GM12878 (cell line): Measurements from ENCODE around the gene HAPSTR1. TPM values are rescaled to one million over a fixed set of nuclear protein-coding genes. Genes with fewer than 3 reads are reported as not detected.

Experiments used
- ATAC-seq: fragments of 200-7000 bp; cut with Tn5 transposase; 3 replicates; pipeline ENCODE4 v1.9.1; 2020; ENCODE audit warnings: mild to moderate bottlenecking, moderate library complexity
- BruUV-seq: library from RNA; stranded (reverse); fragments of 400-500 nt; replicated peaks from 2 replicates; lab custom pipeline; 2021; lab: Mats Ljungman, UMichigan
- CTCF ChIA-PET: fragments of 300-600 bp; sonication (Branson Sonifier 250); formaldehyde crosslinking; extraction: SDS; loops from one replicate; lab custom pipeline; 2021; ENCODE audit warnings: inconsistent platforms; lab: Yijun Ruan, JAX
- POLR2A ChIA-PET: fragments of 350-600 bp; formaldehyde crosslinking; extraction: SDS; loops from one replicate; lab custom pipeline; 2021; ENCODE audit warnings: inconsistent platforms; lab: Charles Lee
- RAD21 ChIA-PET: fragments of 300-600 bp; sonication (Branson Sonifier 250); formaldehyde crosslinking; loops from one replicate; lab custom pipeline; 2023; ENCODE audit warnings: antibody characterized with exemption; ENCODE audit not compliant: unreplicated experiment; lab: Charles Lee
- SMC1A ChIA-PET: fragments of 300-600 bp; sonication (Branson Sonifier 250); formaldehyde crosslinking; loops from one replicate; lab custom pipeline; 2023; ENCODE audit not compliant: unreplicated experiment, uncharacterized antibody; lab: Charles Lee
- DNase-seq: peaks from one replicate; pipeline ENCODE4 v3.0.0-alpha.2; 2011; ENCODE audit warnings: low read depth, low spot score
- FAIRE-seq: peaks from 3 replicates; lab custom pipeline; 2011; peaks lifted over from hg19 to GRCh38; lab: Jason Lieb, UNC
- H2AFZ ChIP-seq: 2 replicates; pipeline ENCODE4 v1.6.0; 2011; ENCODE audit warnings: low read depth, low read length, control low read depth; ENCODE audit not compliant: control insufficient read depth
- H3K27ac ChIP-seq: 2 replicates; pipeline ENCODE4 v1.5.1; 2011; ENCODE audit warnings: control low read depth; ENCODE audit not compliant: control insufficient read depth, insufficient read depth
- H3K27me3 ChIP-seq, 2 experiments: replicated peaks in 1 of 2; 2 replicates each; pipeline versions ENCODE4 v1.6.0 to v1.6.1; 2011; ENCODE audit warnings: low read length in 1 of 2; ENCODE audit not compliant: control insufficient read depth in 2 of 2, insufficient read depth in 2 of 2
- H3K36me3 ChIP-seq, 2 experiments: 2 replicates each; pipeline ENCODE4 v1.5.1; 2011; ENCODE audit warnings: low read length in 1 of 2; ENCODE audit not compliant: control insufficient read depth in 2 of 2, insufficient read depth in 2 of 2
- H3K4me1 ChIP-seq: 2 replicates; pipeline ENCODE4 v1.6.1; 2011; ENCODE audit warnings: mild to moderate bottlenecking, low read length, moderate library complexity, mixed read lengths; ENCODE audit not compliant: control insufficient read depth, insufficient read depth
- H3K4me2 ChIP-seq: 2 replicates; pipeline ENCODE4 v1.6.0; 2011; ENCODE audit warnings: control low read depth; ENCODE audit not compliant: control insufficient read depth, insufficient read depth
- H3K4me3 ChIP-seq: fragments of 200-600 bp; sonication (generic); 2 replicates; pipeline ENCODE4 v1.5.1; 2016
- H3K79me2 ChIP-seq: 2 replicates; pipeline ENCODE4 v1.6.0; 2011; ENCODE audit warnings: low read length; ENCODE audit not compliant: control insufficient read depth, insufficient read depth
- H3K9ac ChIP-seq: 2 replicates; pipeline ENCODE4 v1.8.0; 2011; ENCODE audit warnings: low read length, control low read depth, mixed read lengths; ENCODE audit not compliant: control insufficient read depth, insufficient read depth
- H3K9me3 ChIP-seq: replicated peaks from 3 replicates; pipeline ENCODE4 v1.5.1; 2011; ENCODE audit warnings: mild to moderate bottlenecking, low read length; ENCODE audit not compliant: control insufficient read depth, insufficient read depth
- H4K20me1 ChIP-seq: 2 replicates; pipeline ENCODE4 v1.6.0; 2011; ENCODE audit not compliant: control insufficient read depth, insufficient read depth
- BHLHE40 ChIP-seq, 2 experiments: fragments of 450-650 bp in 1 of 2; IDR thresholded peaks; 2 replicates each; pipeline ENCODE4 v1.6.1; 2011 to 2017; ENCODE audit warnings: low read depth in 2 of 2, borderline replicate concordance in 1 of 2, improper control_type of control experiment in 1 of 2, low read length in 1 of 2, mild to moderate bottlenecking in 1 of 2
- EED ChIP-seq: sonication (generic); IDR thresholded peaks from 2 replicates; pipeline ENCODE4 v1.6.1; 2016; ENCODE audit warnings: antibody characterized with exemption, low read depth
- IRF3 ChIP-seq: fragments of 450-650 bp; IDR thresholded peaks from 2 replicates; pipeline ENCODE4 v1.6.1; 2014; ENCODE audit warnings: mild to moderate bottlenecking
- RAD51 ChIP-seq: fragments of 450-650 bp; IDR thresholded peaks from 2 replicates; pipeline ENCODE4 v1.6.1; 2016; ENCODE audit warnings: moderate library complexity, mild to moderate bottlenecking, inconsistent platforms
- RELB ChIP-seq: fragments of 450-650 bp; IDR thresholded peaks from 2 replicates; pipeline ENCODE4 v1.6.1; 2017; ENCODE audit warnings: low read depth, mild to moderate bottlenecking, moderate library complexity
- WGBS: methylation state at CpG from one replicate; pipeline ENCODE4 v1.1.6; 2016; ENCODE audit warnings: low lambda C conversion rate; ENCODE audit not compliant: insufficient replicate concordance, insufficient coverage; ENCODE audit errors: missing lambda C conversion rate; 5-methylcytosine and 5-hydroxymethylcytosine counted together
- in situ Hi-C: fragments of 300-500 bp; cut with MboI; formaldehyde crosslinking; loops from 9 replicates; pipeline ENCODE4 v1.14.3; 2018; ENCODE audit warnings: mixed read lengths
- intact Hi-C: fragments of 100-400 bp; cut with micrococcal nuclease; formaldehyde crosslinking; loops from one replicate; pipeline ENCODE4 v1.14.2; 2022; ENCODE audit not compliant: unreplicated experiment
- polyA plus RNA-seq, 11 experiments: library from polyadenylated mRNA; depleted of rRNA in 4 of 11; unstranded in 6 of 11; stranded (reverse) in 5 of 11; fragments of >200 nt; fragmentation: Nextera tagmentation in 4 of 11; fragmentation: Illumina TruSeq in 1 of 11; extraction: Ambion mirVana in 4 of 11; extraction: Trizol in 1 of 11; gene quantifications; 1 replicate in 1 of 11; 2 replicates in 10 of 11; pipeline versions ENCODE4 v1.2.1 to v1.2.3, GENCODE V29; 2011 to 2016; ENCODE audit warnings: inconsistent platforms in 2 of 11, missing spikeins in 2 of 11, low read depth in 1 of 11
- total RNA-seq, 4 experiments: library from RNA; depleted of rRNA in 3 of 4; stranded (reverse); fragments of >200 nt in 3 of 4; fragmentation: Illumina TruSeq in 1 of 4; extraction: Trizol in 1 of 4; gene quantifications; 2 replicates each; pipeline versions ENCODE4 v1.2.1 to v1.2.3, GENCODE V29; 2013 to 2021
- TF ChIP-seq, protein P1 (sequence below): fragments of 450-650 bp; IDR thresholded peaks from 2 replicates; pipeline ENCODE4 v1.6.1; 2018; ENCODE audit warnings: borderline replicate concordance, mild to moderate bottlenecking; ENCODE audit not compliant: partially characterized antibody
- TF ChIP-seq, protein P2 (sequence below): fragments of 450-650 bp; IDR thresholded peaks from 2 replicates; pipeline ENCODE4 v1.6.1; 2018; ENCODE audit warnings: mild to moderate bottlenecking, low read depth, moderate library complexity; ENCODE audit not compliant: partially characterized antibody

The HAPSTR1 gene
- total and polyA plus RNA-seq, 10 of the 15 experiments (the other 5 are each of a cell fraction or from before 2014, with no cell fraction given), result 8.7 to 52.5 (median 23.1) TPM

DNA sequence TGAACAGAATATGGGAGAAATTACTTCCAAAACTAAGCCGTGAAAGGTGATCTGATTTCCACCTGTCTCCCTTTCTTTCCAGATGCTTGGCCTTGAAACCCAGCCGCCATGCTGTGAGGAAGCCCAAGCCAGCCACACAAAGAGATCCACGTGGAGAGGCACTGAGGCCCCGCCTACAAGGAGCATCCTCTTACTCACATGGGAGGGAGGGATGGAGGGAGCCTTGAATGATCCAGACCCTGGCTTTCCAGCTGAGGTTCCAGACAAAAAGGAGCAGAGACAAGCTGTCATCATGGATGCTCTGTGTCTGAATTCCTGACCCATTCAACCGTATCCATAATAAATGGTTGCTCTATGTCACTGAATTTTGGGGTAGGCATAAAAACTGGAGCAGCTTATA, 48.9 kb upstream of the HAPSTR1 start (continued):
- TF ChIP-seq, protein P1, sequence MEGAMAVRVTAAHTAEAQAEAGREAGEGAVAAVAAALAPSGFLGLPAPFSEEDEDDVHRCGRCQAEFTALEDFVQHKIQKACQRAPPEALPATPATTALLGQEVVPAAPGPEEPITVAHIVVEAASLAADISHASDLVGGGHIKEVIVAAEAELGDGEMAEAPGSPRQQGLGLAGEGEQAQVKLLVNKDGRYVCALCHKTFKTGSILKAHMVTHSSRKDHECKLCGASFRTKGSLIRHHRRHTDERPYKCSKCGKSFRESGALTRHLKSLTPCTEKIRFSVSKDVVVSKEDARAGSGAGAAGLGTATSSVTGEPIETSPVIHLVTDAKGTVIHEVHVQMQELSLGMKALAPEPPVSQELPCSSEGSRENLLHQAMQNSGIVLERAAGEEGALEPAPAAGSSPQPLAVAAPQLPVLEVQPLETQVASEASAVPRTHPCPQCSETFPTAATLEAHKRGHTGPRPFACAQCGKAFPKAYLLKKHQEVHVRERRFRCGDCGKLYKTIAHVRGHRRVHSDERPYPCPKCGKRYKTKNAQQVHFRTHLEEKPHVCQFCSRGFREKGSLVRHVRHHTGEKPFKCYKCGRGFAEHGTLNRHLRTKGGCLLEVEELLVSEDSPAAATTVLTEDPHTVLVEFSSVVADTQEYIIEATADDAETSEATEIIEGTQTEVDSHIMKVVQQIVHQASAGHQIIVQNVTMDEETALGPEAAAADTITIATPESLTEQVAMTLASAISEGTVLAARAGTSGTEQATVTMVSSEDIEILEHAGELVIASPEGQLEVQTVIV, result no peak

GRCh38 chr16:9042964-9043680, 48.3 kb upstream of the HAPSTR1 start:
- ChIA-PET SMC1A (interaction anchor here (1.9 kb wide), 1 partner anchor 35 kb away, joined by 4 read pairs; no protein-coding TSS in a partner anchor), CTCF (interaction anchor here (1.1 kb wide), 1 partner anchor 10 kb away, joined by 3 read pairs; no protein-coding TSS in a partner anchor), POLR2A (no interaction called here), RAD21 (no interaction called here)
- Histone ChIP-seq H3K36me3 (no peaks in the 10 kb centered on the region), H2AFZ (no peak overlapping the region), H4K20me1 (no peaks in the 10 kb centered on the region), H3K27ac (no peak overlapping the region), H3K79me2 (no peaks in the 10 kb centered on the region), H3K4me2 (no peak overlapping the region), H3K4me1 (peaks cover 17% of the 10 kb centered on the region), H3K27me3 (no peaks in the 10 kb centered on the region), H3K4me3 (no peak overlapping the region), H3K9me3 (peaks cover 2% of the 10 kb centered on the region; the same call in 2 of the 3 replicates), H3K9ac (no peak overlapping the region)
- intact Hi-C loops, result no loop called here
- ATAC-seq, result no peak
- no TSS peak for BruUV-seq
- WGBS, result 56% methylated on average over 15 of the region's 15 CpGs
- no peak for DNase-seq
- no peak for TF ChIP-seq RELB
- no peak for TF ChIP-seq IRF3
- no peak for TF ChIP-seq BHLHE40 (IDR thresholded peaks at IDR 0.05; ENCODE audit: borderline replicate concordance in 1 of 2, low read depth in 2 of 2, low read length in 1 of 2)
- TF ChIP-seq, protein P2, sequence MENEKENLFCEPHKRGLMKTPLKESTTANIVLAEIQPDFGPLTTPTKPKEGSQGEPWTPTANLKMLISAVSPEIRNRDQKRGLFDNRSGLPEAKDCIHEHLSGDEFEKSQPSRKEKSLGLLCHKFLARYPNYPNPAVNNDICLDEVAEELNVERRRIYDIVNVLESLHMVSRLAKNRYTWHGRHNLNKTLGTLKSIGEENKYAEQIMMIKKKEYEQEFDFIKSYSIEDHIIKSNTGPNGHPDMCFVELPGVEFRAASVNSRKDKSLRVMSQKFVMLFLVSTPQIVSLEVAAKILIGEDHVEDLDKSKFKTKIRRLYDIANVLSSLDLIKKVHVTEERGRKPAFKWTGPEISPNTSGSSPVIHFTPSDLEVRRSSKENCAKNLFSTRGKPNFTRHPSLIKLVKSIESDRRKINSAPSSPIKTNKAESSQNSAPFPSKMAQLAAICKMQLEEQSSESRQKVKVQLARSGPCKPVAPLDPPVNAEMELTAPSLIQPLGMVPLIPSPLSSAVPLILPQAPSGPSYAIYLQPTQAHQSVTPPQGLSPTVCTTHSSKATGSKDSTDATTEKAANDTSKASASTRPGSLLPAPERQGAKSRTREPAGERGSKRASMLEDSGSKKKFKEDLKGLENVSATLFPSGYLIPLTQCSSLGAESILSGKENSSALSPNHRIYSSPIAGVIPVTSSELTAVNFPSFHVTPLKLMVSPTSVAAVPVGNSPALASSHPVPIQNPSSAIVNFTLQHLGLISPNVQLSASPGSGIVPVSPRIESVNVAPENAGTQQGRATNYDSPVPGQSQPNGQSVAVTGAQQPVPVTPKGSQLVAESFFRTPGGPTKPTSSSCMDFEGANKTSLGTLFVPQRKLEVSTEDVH, result no peak
- no peak for TF ChIP-seq RAD51
- no peak for TF ChIP-seq EED
- no peak for FAIRE-seq
- in situ Hi-C loops, result no loop called here
